ENCODE results near the gene CGB2. TPM values are rescaled to one million over a fixed set of nuclear protein-coding genes. Genes with fewer than 3 reads are reported as not detected.

The CGB2 gene
- total RNA-seq, 1 experiment from 2014 or later, result 0.77 TPM

GRCh38 chr19:49004133-49004532 lies 27.6 kb upstream of the CGB2 start:
- no peaks in the 10 kb centered on the region for H3K79me1 ChIP-seq (ENCODE audit: insufficient read depth, low read depth, low read length, poor library complexity, severe bottlenecking)
- H3K9me3 ChIP-seq (ENCODE audit: control insufficient read depth, low read depth, low read length), result no peaks in the 10 kb centered on the region
- H3K23ac ChIP-seq (ENCODE audit: insufficient read length, low read depth, low read length), result no peak overlapping the region
- Mint-ChIP-seq H3K27ac (no peak overlapping the region), H3K4me3 (no peak overlapping the region), H3K36me3 (ENCODE audit: insufficient read depth in 1 of 3, low read depth in 3 of 3) (peaks cover 18 to 58% (median 51%) of the 10 kb centered on the region in 3 experiments; a peak in 6 of 7 replicates), H3K4me1 (peaks cover 8% of the 10 kb centered on the region in 2 experiments), H3K27me3 (ENCODE audit: low read depth) (no peaks in the 10 kb centered on the region), H3K9me3 (no peaks in the 10 kb centered on the region)
- H3K18ac ChIP-seq (ENCODE audit: insufficient read length, low read depth, low read length), result no peak overlapping the region
- TF ChIP-seq, protein P1, sequence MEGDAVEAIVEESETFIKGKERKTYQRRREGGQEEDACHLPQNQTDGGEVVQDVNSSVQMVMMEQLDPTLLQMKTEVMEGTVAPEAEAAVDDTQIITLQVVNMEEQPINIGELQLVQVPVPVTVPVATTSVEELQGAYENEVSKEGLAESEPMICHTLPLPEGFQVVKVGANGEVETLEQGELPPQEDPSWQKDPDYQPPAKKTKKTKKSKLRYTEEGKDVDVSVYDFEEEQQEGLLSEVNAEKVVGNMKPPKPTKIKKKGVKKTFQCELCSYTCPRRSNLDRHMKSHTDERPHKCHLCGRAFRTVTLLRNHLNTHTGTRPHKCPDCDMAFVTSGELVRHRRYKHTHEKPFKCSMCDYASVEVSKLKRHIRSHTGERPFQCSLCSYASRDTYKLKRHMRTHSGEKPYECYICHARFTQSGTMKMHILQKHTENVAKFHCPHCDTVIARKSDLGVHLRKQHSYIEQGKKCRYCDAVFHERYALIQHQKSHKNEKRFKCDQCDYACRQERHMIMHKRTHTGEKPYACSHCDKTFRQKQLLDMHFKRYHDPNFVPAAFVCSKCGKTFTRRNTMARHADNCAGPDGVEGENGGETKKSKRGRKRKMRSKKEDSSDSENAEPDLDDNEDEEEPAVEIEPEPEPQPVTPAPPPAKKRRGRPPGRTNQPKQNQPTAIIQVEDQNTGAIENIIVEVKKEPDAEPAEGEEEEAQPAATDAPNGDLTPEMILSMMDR (conservative IDR thresholded peaks at IDR 0.05), result no peak
- H3K56ac ChIP-seq (ENCODE audit: insufficient read length, low read depth, low read length), result no peak overlapping the region
- no peak overlapping the region for H4K8ac ChIP-seq (replicated peaks; ENCODE audit: insufficient read length, low read depth, low read length)
- H3K4me1 ChIP-seq (ENCODE audit: insufficient read depth, low read length), result no peaks in the 10 kb centered on the region
- H2BK5ac ChIP-seq (ENCODE audit: insufficient read length, low read length), result no peak overlapping the region
- no peak overlapping the region for H4K5ac ChIP-seq (ENCODE audit: insufficient read length, low read depth, low read length)
- no peaks in the 10 kb centered on the region for H3K27me3 ChIP-seq (ENCODE audit: insufficient read depth, low read length)
- H2BK12ac ChIP-seq (ENCODE audit: insufficient read length, low read depth, low read length), result no peak overlapping the region
- H4K91ac ChIP-seq (ENCODE audit: insufficient read length, low read depth, low read length), result no peak overlapping the region
- H3K4me2 ChIP-seq (ENCODE audit: insufficient read depth, insufficient read length, low read length), result no peak overlapping the region
- H3K4ac ChIP-seq (ENCODE audit: low read depth, low read length), result no peak overlapping the region
- H3K79me2 ChIP-seq (ENCODE audit: insufficient read depth, low read length), result no peaks in the 10 kb centered on the region
- H3K14ac ChIP-seq (ENCODE audit: insufficient read depth, low read length), result no peak overlapping the region
- no peak overlapping the region for H3K9ac ChIP-seq (ENCODE audit: extremely low read depth, insufficient read length, low read length)
- no peak overlapping the region for H3T11ph ChIP-seq (ENCODE audit: low read length)
- H2BK120ac ChIP-seq (ENCODE audit: low read depth, low read length, poor library complexity, severe bottlenecking), result no peak overlapping the region
- H3K27ac ChIP-seq (ENCODE audit: insufficient read length, low read depth, low read length), result no peak overlapping the region
- H2AFZ ChIP-seq (ENCODE audit: low read length), result no peak overlapping the region
- no peaks in the 10 kb centered on the region for H4K20me1 ChIP-seq (ENCODE audit: control insufficient read depth, insufficient read depth, insufficient read length)
- H3K23me2 ChIP-seq (ENCODE audit: insufficient read length, low read depth, low read length, poor library complexity, severe bottlenecking), result no peaks in the 10 kb centered on the region
- H2BK20ac ChIP-seq (ENCODE audit: low read depth, low read length, poor library complexity, severe bottlenecking), result no peak overlapping the region
- DNase-seq, result no peak
- no CpG with 5 or more reads among the region's 15 CpGs for WGBS (ENCODE audit: extremely low coverage, insufficient read length, low lambda C conversion rate)
- no peak overlapping the region for H2BK15ac ChIP-seq (ENCODE audit: low read depth, low read length)
- H2AK5ac ChIP-seq (ENCODE audit: insufficient read length, low read length), result no peak overlapping the region

Data from H9 (cell line).